MCF 10A (cell line): ENCODE measurements around the gene MTMR10. TPM values are rescaled to one million over a fixed set of nuclear protein-coding genes. Genes with fewer than 3 reads are reported as not detected.

Source experiments
- BruUV-seq: library from RNA; stranded (reverse); fragments of 400-500 nt; replicated peaks from 2 replicates; lab custom pipeline; 2021; lab: Mats Ljungman, UMichigan
- CTCF ChIA-PET: fragments of 300-600 bp; sonication (Branson Sonifier 250); formaldehyde crosslinking; extraction: SDS; loops from one replicate; lab custom pipeline; 2021; ENCODE audit warnings: antibody characterized with exemption, inconsistent platforms; lab: Yijun Ruan, JAX
- POLR2A ChIA-PET: fragments of 300-600, 350-650 bp; sonication (Branson Sonifier 250); formaldehyde crosslinking; extraction: SDS; loops from one replicate; lab custom pipeline; 2020; ENCODE audit warnings: antibody characterized with exemption, inconsistent platforms; lab: Yijun Ruan, JAX
- DNase-seq: peaks from one replicate; pipeline ENCODE4 v3.0.0-alpha.2; 2018; ENCODE audit not compliant: unreplicated experiment
- H3K27ac Mint-ChIP-seq: one replicate; pipeline ENCODE4 v1.8.0; 2022; ENCODE audit warnings: mild to moderate bottlenecking, low read depth, mixed read lengths; ENCODE audit not compliant: unreplicated experiment
- H3K27me3 Mint-ChIP-seq: one replicate; pipeline ENCODE4 v1.8.0; 2022; ENCODE audit warnings: mixed read lengths; ENCODE audit not compliant: insufficient read depth, unreplicated experiment
- H3K36me3 Mint-ChIP-seq: one replicate; pipeline ENCODE4 v1.8.0; 2022; ENCODE audit warnings: mild to moderate bottlenecking, moderate library complexity, mixed read lengths; ENCODE audit not compliant: insufficient read depth, unreplicated experiment
- H3K4me1 Mint-ChIP-seq: one replicate; pipeline ENCODE4 v1.8.0; 2022; ENCODE audit warnings: mixed read lengths; ENCODE audit not compliant: insufficient read depth, unreplicated experiment
- H3K4me3 Mint-ChIP-seq: one replicate; pipeline ENCODE4 v1.8.0; 2022; ENCODE audit warnings: mild to moderate bottlenecking, moderate library complexity, mixed read lengths; ENCODE audit not compliant: unreplicated experiment
- H3K9me3 Mint-ChIP-seq: one replicate; pipeline ENCODE4 v1.8.0; 2022; ENCODE audit warnings: mixed read lengths; ENCODE audit not compliant: unreplicated experiment
- intact Hi-C: fragments of 100-400 bp; cut with micrococcal nuclease; formaldehyde crosslinking; loops from 2 replicates; pipeline ENCODE4 v1.14.1; 2022
- total RNA-seq: library from RNA; stranded (reverse); gene quantifications from 2 replicates; pipeline ENCODE4 v1.2.3, GENCODE V29; 2022
- TF ChIP-seq, protein P1 (sequence below): fragments of 200-600 bp; IDR thresholded peaks from one replicate; pipeline ENCODE4 v1.8.0; 2022; ENCODE audit warnings: antibody characterized with exemption, mild to moderate bottlenecking; ENCODE audit not compliant: unreplicated experiment

MTMR10 gene
- total RNA-seq, 1 experiment from 2014 or later, result 11.4 TPM

GRCh38 chr15:31005660-31006059, 14.2 kb upstream of the MTMR10 start:
- Mint-ChIP-seq H3K9me3 (no peaks in the 10 kb centered on the region), H3K36me3 (no peaks in the 10 kb centered on the region), H3K27ac (no peak overlapping the region), H3K4me1 (peaks cover 5% of the 10 kb centered on the region), H3K27me3 (no peaks in the 10 kb centered on the region), H3K4me3 (no peak overlapping the region)
- DNase-seq, result no peak
- intact Hi-C loops, result no loop called here
- TF ChIP-seq, protein P1, sequence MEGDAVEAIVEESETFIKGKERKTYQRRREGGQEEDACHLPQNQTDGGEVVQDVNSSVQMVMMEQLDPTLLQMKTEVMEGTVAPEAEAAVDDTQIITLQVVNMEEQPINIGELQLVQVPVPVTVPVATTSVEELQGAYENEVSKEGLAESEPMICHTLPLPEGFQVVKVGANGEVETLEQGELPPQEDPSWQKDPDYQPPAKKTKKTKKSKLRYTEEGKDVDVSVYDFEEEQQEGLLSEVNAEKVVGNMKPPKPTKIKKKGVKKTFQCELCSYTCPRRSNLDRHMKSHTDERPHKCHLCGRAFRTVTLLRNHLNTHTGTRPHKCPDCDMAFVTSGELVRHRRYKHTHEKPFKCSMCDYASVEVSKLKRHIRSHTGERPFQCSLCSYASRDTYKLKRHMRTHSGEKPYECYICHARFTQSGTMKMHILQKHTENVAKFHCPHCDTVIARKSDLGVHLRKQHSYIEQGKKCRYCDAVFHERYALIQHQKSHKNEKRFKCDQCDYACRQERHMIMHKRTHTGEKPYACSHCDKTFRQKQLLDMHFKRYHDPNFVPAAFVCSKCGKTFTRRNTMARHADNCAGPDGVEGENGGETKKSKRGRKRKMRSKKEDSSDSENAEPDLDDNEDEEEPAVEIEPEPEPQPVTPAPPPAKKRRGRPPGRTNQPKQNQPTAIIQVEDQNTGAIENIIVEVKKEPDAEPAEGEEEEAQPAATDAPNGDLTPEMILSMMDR, result no peak
- POLR2A ChIA-PET, result interaction anchor here (1.0 to 2.3 kb wide), 3 partner anchors 8 to 123 kb away, joined by 4 to 17 read pairs (median 5); partner anchors contain the start of gene MTMR10
- CTCF ChIA-PET, result interaction anchor here (0.6 kb wide), 1 partner anchor 335 kb away, joined by 3 read pairs; no protein-coding TSS in a partner anchor
- no TSS peak for BruUV-seq

DNA sequence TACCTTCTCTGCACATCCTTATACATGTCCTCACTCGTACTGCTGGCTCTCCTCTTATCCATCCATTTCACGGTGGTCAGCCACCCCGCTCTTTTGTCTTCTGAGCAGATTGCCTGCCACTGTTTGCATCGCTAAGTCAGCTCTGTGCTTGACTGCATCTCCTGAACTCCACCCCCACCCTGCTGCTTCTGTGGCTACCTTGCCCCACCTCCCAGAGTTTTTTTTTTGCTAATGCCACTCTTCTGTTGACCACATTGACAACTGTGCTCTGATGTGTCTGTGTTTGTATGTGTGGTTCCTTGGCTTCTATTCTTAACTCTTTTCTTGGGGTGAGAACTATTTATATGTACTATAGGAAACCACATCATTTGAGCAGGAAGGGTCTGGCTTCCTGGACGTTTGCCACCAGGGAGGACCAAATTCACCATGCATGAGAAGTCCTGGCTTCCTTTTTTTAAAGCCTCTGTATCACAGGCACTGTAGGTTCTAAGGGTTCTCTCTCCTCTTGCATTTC, 12.8 kb upstream of the MTMR10 start:
- CTCF ChIA-PET, result interaction anchor here (0.7 to 1.0 kb wide), 2 partner anchors 125 to 468 kb away, joined by 3 to 4 read pairs; no protein-coding TSS in a partner anchor
- H3K27ac Mint-ChIP-seq, result no peak overlapping the region
- DNase-seq, result no peak
- no TSS peak for BruUV-seq
- intact Hi-C loops, result no loop called here
- peaks cover 5% of the 10 kb centered on the region for H3K4me1 Mint-ChIP-seq
- H3K27me3 Mint-ChIP-seq, result no peaks in the 10 kb centered on the region
- no peaks in the 10 kb centered on the region for H3K36me3 Mint-ChIP-seq
- H3K4me3 Mint-ChIP-seq, result no peak overlapping the region
- POLR2A ChIA-PET, result interaction anchor here (0.6 to 4.4 kb wide), 2 partner anchors 13 to 30 kb away, joined by 3 to 35 read pairs; partner anchors contain the start of gene MTMR10
- H3K9me3 Mint-ChIP-seq, result no peaks in the 10 kb centered on the region
- TF ChIP-seq, protein P1, result no peak

- H3K27ac Mint-ChIP-seq, result no peak overlapping the region
- peaks cover 5% of the 10 kb centered on the region for H3K4me1 Mint-ChIP-seq
- ChIA-PET POLR2A (interaction anchor here (0.9 to 4.4 kb wide), 7 partner anchors 10 to 40 kb away, joined by 3 to 35 read pairs (median 4); partner anchors contain the start of gene MTMR10), CTCF (interaction anchor here (0.6 kb wide), 1 partner anchor 144 kb away, joined by 6 read pairs; no protein-coding TSS in a partner anchor)
- TF ChIP-seq, protein P1, result no peak
- H3K9me3 Mint-ChIP-seq, result no peaks in the 10 kb centered on the region
- no peak for DNase-seq
- no peaks in the 10 kb centered on the region for H3K36me3 Mint-ChIP-seq
- intact Hi-C loops, result no loop called here
- H3K27me3 Mint-ChIP-seq, result no peaks in the 10 kb centered on the region
- no peak overlapping the region for H3K4me3 Mint-ChIP-seq
- no TSS peak for BruUV-seq
These were observed 10.3 kb upstream of the MTMR10 start for GRCh38 chr15:31001702-31002101.

DNA sequence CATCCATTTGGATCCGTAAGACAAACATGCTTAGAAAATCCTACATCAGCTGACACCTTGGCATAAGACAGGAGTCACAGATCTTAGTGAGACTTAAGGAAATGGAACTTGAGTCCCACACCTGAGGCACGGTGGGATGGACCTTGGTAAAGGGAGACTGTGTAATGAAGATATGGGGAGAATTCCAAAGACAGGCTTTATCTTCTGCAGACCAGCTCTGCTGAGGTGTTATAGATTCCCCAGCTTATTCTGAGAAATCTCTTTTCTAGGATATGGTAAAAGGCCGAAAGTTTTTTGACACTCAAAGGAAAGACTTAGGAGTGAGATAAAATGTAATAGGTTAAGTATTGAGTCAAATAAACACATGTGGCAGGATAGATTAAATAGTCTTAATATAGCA, 8.3 kb upstream of the MTMR10 start:
- TF ChIP-seq, protein P1, result no peak
- intact Hi-C loops, result no loop called here
- ChIA-PET CTCF (interaction anchor here (0.6 to 2.3 kb wide), 2 partner anchors 129 to 133 kb away, joined by 3 to 9 read pairs; no protein-coding TSS in a partner anchor), POLR2A (interaction anchor here (1.8 kb wide), 1 partner anchor 9 kb away, joined by 5 read pairs; no protein-coding TSS in a partner anchor)
- H3K36me3 Mint-ChIP-seq, result no peaks in the 10 kb centered on the region
- H3K9me3 Mint-ChIP-seq, result no peaks in the 10 kb centered on the region
- peaks cover 5% of the 10 kb centered on the region for H3K4me1 Mint-ChIP-seq
- BruUV-seq, result no TSS peak
- no peak overlapping the region for H3K4me3 Mint-ChIP-seq
- no peak for DNase-seq
- H3K27me3 Mint-ChIP-seq, result no peaks in the 10 kb centered on the region
- H3K27ac Mint-ChIP-seq, result no peak overlapping the region
